HFFc6 (cell line): ENCODE measurements around the gene KNDC1. TPM values are rescaled to one million over a fixed set of nuclear protein-coding genes. Genes with fewer than 3 reads are reported as not detected.

ENCODE experiments used
- DNase-seq: peaks from one replicate; pipeline ENCODE4 v3.0.0-alpha.2; 2018
- H3K27ac Mint-ChIP-seq: 2 replicates; pipeline ENCODE4 v1.8.0; 2020; ENCODE audit warnings: mild to moderate bottlenecking, mixed read lengths
- H3K27me3 Mint-ChIP-seq: 2 replicates; pipeline ENCODE4 v1.8.0; 2021; ENCODE audit warnings: mild to moderate bottlenecking, moderate library complexity, mixed read lengths; ENCODE audit not compliant: insufficient read depth
- H3K36me3 Mint-ChIP-seq: 2 replicates; pipeline ENCODE4 v1.8.0; 2021; ENCODE audit warnings: low read depth, mixed read lengths
- H3K4me1 Mint-ChIP-seq: 2 replicates; pipeline ENCODE4 v1.8.0; 2020; ENCODE audit warnings: low read depth, mixed read lengths
- H3K4me3 Mint-ChIP-seq: 2 replicates; pipeline ENCODE4 v1.8.0; 2020; ENCODE audit warnings: mild to moderate bottlenecking, moderate library complexity, mixed read lengths
- H3K9me3 Mint-ChIP-seq: 2 replicates; pipeline ENCODE4 v1.8.0; 2020; ENCODE audit warnings: mild to moderate bottlenecking, mixed read lengths
- CTCF ChIP-seq: fragments of 200-600 bp; sonication (generic); IDR thresholded peaks from 2 replicates; pipeline ENCODE4 v1.5.0; 2021; ENCODE audit warnings: antibody characterized with exemption, mild to moderate bottlenecking
- total RNA-seq, 6 experiments: library from RNA; stranded (reverse); fragmentation: NEBNext Ultra II Directional; extraction: Animal tissue kit (Norgen Biotek cat#: 25700); gene quantifications; 2 replicates in 1 of 6; 3 replicates in 5 of 6; pipeline ENCODE4 v1.2.3, GENCODE V29; 2021

Gene KNDC1
- total RNA-seq, 6 experiments from 2014 or later = 0.05 to 1.00 (median 0.28) TPM; not detected in 3

- Mint-ChIP-seq H3K9me3 (peaks cover 17% of the 10 kb centered on the region; the same call in 1 of the 2 replicates), H3K4me1 (no peaks in the 10 kb centered on the region), H3K27ac (no peak overlapping the region), H3K27me3 (no peaks in the 10 kb centered on the region; the same call in 1 of the 2 replicates), H3K36me3 (no peaks in the 10 kb centered on the region), H3K4me3 (no peak overlapping the region)
- DNase-seq = no peak
- TF ChIP-seq CTCF = no peak
Observed at GRCh38 chr10:133207041-133207600, 47.1 kb downstream of the KNDC1 start.

- H3K36me3 Mint-ChIP-seq = no peaks in the 10 kb centered on the region
- DNase-seq = no peak
- H3K4me3 Mint-ChIP-seq = no peak overlapping the region
- H3K4me1 Mint-ChIP-seq = no peaks in the 10 kb centered on the region
- TF ChIP-seq CTCF = no peak
- peaks cover 20% of the 10 kb centered on the region; the same call in 1 of the 2 replicates for H3K9me3 Mint-ChIP-seq
- H3K27me3 Mint-ChIP-seq = peaks cover under 1% of the 10 kb centered on the region
- no peak overlapping the region for H3K27ac Mint-ChIP-seq
Observed at GRCh38 chr10:133207627-133208026, 47.6 kb downstream of the KNDC1 start.

DNA sequence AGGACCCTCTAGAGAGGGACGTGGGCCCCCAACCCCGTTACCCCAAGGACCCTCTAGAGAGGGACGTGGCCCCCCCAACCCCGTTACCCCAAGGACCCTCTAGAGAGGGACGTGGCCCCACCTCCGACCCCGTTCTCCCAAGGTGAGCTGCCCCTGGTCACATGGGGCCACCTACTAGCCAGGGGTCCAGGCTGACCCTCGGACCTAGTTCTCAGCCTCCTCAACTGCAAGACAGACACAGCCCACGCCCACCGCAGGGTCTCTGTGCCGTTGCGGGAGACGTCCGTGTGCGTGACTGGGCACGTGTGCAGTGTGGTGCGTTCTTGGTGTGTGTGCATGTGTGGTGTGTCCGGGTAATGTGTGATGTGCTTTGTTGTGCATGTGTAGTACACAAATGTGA is 48.4 kb downstream of the KNDC1 start:
- Mint-ChIP-seq H3K4me1 (no peaks in the 10 kb centered on the region), H3K9me3 (peaks cover 17% of the 10 kb centered on the region; the same call in 1 of the 2 replicates), H3K36me3 (no peaks in the 10 kb centered on the region), H3K27ac (no peak overlapping the region), H3K27me3 (peaks cover 1% of the 10 kb centered on the region), H3K4me3 (no peak overlapping the region)
- DNase-seq = no peak
- TF ChIP-seq CTCF = no peak

DNA sequence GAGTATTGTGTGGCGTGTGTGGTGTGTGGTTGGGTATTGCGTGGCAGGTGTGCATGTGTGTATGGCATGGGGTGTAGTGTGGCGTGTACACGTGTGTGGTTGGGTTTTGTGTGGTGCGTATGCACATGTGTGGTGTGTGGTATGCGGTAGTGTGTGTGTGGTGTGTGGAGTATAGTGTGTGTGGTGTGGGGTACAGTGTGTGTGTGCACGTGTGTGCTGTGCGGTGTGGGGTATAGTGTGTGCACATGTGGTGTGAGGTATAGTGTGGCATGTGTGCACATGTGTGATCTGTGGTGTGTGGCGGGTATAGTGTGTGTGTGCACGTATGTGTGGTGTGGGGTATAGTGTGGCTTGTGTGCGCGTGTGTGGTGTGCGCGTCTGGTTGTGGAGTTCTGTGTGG is 49.1 kb downstream of the KNDC1 start:
- Mint-ChIP-seq H3K4me3 (no peak overlapping the region), H3K27me3 (peaks cover 1% of the 10 kb centered on the region; the same call in 1 of the 2 replicates), H3K36me3 (no peaks in the 10 kb centered on the region), H3K27ac (no peak overlapping the region), H3K9me3 (peaks cover 12% of the 10 kb centered on the region; the same call in 1 of the 2 replicates), H3K4me1 (no peaks in the 10 kb centered on the region)
- no peak for TF ChIP-seq CTCF
- DNase-seq = no peak

DNA sequence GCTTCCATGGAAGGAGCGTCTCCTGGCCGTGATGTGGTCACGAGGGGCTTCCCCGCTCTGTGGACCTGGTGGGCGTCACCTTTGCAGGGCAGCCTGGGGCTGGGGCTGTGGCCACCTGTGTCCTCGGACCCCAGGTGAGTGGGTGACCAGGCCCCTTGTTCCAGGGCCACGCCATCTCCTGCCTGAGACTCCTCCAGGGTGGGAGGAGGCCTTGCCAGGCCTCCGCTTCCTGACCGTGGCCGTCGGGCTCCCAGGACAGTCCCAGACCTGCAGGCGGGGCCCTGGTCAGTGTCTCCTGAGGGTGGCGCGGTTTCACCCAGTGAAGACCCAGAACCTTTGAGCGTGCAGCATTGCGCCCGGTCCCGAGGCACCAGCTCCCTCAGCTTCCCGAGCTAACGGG is 49.6 kb downstream of the KNDC1 start:
- TF ChIP-seq CTCF = no peak
- no peaks in the 10 kb centered on the region for H3K36me3 Mint-ChIP-seq
- no peak overlapping the region for H3K27ac Mint-ChIP-seq
- H3K27me3 Mint-ChIP-seq = peaks cover 1% of the 10 kb centered on the region; the same call in 1 of the 2 replicates
- no peaks in the 10 kb centered on the region for H3K4me1 Mint-ChIP-seq
- no peak overlapping the region for H3K4me3 Mint-ChIP-seq
- H3K9me3 Mint-ChIP-seq = peaks cover 9% of the 10 kb centered on the region; the same call in 1 of the 2 replicates
- no peak for DNase-seq
